Stimulated activated CD4-positive, alpha-beta T cell treated with anti-CD3 and anti-CD28 coated beads, TNF-alpha, amount 100 ng/mL, for 4 hours (primary cell): Measurements from ENCODE around the gene RCAN3.
A peak's percentile ranks its signal among the peaks of the same experiment; 100 is the strongest.

Experiments used
- DNase-seq, 3 experiments: peaks; one replicate each; pipeline ENCODE4 v3.0.0-alpha.2; 2020; ENCODE audit warnings: low read depth in 3 of 3

RCAN3 gene

DNA sequence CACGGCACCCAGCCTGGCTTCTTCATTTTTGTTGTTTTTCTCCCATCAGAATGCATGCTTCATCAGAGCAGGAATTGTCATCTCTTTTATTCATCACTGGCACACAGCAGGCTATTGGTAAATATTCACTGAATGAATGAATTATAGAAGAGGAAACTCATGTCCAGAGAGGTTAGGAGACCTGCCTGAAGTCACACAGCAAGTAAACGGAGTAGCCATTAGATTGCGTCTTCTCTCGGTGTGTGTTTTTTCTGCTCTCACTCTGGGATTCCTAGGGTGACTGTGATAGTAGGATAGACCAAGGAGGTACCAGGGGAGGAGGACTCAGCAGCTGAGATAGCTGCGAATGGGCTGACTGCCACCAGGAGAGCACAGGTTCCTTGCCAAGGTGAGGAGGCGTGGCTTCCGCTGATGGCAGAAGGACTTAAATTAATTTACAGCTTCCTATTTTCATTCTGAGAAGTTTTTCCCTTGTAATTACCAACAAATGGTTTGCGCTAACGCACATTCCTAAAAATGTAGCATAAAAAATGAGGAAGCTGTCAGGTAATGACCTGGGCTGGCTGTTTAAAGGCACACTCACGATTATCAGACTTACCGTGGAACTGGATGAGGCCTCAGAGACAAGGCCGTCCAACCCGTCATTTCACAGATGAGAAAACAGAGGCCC, 48.8 kb downstream of the RCAN3 start:
- no peak for DNase-seq

DNA sequence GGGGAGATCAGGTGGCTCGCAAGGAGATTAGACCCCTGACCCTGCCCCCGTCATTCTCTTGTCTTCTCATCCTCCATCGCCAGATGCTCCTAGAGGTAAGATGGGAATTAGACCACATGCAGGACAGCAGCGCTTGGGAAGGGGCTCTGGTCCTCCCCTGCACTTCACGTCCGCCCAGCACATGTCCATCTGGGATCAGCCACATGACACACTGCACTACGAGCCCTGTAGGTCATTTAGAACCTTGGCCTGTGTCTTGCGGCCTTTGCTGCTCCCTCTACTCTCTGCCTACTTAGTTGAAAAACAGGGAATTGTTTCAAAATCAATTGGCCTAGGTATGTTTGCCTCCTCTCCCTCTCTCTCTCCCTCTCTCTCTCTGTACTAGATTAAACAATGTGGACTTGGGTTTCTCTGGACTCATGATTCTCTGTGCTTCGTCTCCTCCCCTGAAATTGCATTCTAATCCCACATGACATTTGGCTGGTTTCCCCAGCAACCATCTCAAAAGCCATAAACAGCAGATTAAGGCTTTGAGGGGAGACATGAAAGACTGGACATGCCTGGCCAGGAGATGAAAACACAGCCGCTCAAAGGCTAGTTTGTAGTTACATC, 49.4 kb downstream of the RCAN3 start:
- DNase-seq: no peak

DNA sequence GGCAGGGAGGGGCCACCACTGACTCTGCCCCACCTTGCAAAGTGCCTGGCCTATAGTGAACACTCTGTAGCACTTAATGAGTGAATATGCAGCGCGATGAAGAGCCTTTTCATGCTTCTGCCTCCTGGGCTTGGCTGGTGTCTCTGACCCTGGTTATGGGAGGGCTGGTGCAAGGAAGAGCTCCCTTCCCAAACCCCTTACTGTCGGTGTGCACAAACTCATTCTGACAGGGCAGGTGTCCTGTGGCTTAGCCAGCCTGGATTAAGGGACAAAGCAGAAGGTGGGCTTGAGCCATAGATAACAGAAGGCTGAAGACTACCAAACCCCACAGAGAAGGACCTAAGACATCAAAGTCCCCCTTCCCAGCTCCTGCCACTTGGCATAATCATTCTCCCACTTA, 51.3 kb downstream of the RCAN3 start:
- no peak for DNase-seq

DNA sequence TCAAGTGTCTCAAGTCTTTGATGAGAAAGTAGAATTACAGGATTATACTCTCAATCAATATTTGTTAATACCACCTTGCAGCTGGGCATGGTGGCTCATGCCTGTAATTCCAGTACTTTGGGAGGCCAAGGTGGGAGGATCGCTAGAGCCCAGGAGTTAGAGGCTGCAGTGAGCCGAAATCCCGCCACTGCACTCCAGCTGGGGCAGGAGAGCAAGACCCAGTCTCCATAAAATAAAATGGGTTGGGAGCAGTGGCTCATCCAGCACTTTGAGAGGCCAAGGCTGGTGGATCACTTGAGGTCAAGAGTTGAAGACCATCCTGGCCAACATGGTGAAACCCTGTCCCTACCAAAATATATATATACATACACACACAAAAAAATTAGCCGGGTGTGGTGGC, 52.1 kb downstream of the RCAN3 start:
- no peak for DNase-seq

DNA sequence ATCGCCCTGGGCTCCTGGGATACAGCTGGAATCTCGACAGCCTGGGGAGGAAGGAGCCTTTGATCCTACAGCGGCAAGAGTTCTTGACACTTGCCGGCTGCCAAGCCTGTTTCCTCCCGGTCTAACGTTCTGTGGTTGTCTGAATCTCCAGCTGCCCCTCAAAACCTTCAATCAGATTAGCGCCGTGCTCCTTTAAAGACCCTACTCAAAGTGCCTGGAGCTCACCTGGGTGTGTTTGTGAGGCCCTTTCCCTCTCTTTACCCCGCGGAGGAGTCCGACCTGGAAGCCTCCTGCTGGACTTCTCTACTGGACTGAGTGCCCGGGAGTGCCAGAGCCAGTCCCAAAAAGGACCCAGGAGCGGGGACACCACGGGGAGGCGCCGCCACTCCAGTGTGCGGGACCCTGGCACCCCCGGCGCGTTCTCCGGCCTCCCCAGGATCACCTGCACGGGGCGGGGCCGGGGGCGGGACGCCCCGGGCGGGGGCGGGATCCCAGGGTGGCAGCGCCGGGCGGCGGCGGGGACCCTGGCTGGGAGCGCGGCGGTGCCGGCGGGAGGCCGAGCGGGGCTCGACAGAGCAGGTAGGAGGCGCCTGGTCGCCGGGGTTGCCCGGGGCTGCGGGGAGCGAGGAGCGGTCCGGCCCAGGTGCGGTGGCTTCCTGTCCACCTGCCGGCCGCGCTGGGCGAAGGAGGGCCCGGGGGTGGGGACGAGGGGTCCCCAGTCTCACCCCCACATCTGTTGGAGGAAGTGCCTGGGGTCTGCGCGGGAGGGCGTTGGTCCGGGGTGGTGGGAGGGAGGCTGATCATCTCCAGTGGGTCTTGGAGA, 53.2 kb downstream of the RCAN3 start, which contains the start of gene NCMAP:
NCMAP (plus strand) TSS at position 497 of the 823 bp plus-strand sequence. CDS start 39,344 bp downstream, outside the sequence.
- DNase-seq: peak; percentile 23 to 35 (median 26)

DNA sequence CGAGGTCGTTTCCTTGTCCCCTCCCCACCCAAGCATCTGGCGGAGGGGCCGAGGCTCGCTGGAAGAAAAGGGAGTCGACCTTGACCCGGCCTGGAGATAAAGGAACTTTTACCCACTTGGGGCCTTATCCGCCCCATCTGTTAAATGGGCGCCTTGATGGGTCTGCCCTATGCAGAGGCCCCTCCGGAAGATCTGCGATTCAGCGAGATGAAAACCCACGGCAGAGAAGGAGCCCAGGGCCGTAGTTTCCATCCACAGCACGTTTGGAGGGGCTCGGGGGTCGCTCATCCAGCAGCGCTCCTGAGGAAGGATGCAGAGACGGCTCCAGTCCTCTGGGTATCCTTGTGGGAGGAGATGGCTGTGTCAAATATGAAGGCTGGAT, 53.8 kb downstream of the RCAN3 start:
- DNase-seq: no peak

DNA sequence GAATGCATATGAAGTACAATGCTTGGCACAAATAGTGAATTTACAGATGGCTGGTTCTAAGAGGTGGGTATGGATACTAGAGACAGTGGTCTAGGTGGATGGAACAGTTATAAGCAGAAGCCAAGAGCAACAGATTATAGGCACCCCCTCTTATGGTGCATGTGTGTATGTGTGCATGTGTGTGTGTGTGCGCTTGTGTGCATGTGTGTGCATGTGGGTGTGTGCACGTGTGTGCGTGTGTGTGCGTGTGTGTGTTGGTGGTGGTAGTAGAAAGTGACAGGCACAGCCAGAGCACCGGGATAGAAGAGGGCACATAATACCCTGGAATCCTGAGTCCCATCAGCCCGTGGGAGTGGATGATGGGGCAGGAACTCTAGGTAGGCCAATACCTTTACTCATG, 54.6 kb downstream of the RCAN3 start:
- DNase-seq: no peak

DNA sequence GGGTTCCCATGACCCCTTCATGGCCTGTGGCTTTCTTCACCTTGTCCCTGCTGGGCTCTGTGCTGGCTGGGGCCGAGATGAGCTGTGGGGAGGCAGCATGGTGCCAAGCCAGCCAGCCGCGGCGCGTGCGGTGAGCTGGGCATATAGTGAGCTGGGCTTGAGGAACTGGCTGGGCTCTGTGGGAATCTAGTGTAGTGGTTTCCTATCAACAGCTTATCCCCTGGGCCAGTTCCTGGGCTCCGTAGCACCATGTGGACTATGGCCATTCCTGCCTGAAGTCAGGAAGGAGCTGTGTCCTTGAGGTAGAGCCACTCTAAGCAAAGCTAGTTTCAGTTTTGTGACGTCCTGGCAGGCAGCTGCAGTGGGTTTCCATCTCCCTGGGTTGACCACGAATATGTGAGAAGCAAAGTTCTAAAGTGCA, 55.1 kb downstream of the RCAN3 start:
- DNase-seq: no peak

DNA sequence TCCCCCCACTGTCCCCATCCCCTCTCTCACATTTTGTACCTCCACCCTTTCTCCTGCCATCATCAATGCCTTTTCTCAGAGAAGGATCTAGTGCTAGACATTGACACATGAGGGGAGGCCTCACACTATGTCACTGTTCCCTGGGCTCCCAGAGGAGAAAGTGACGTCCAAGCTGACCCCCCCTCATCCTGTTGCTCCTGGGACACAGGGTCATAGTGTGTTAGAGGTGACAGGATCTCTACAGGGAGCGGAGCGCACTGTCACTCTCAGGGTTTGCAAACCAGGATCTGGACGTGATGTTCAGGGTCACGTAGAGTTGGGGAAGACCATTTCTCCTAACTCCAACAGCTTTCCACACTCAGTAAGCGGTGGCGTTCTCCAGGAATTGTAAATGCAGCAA, 55.8 kb downstream of the RCAN3 start:
- DNase-seq: no peak

DNA sequence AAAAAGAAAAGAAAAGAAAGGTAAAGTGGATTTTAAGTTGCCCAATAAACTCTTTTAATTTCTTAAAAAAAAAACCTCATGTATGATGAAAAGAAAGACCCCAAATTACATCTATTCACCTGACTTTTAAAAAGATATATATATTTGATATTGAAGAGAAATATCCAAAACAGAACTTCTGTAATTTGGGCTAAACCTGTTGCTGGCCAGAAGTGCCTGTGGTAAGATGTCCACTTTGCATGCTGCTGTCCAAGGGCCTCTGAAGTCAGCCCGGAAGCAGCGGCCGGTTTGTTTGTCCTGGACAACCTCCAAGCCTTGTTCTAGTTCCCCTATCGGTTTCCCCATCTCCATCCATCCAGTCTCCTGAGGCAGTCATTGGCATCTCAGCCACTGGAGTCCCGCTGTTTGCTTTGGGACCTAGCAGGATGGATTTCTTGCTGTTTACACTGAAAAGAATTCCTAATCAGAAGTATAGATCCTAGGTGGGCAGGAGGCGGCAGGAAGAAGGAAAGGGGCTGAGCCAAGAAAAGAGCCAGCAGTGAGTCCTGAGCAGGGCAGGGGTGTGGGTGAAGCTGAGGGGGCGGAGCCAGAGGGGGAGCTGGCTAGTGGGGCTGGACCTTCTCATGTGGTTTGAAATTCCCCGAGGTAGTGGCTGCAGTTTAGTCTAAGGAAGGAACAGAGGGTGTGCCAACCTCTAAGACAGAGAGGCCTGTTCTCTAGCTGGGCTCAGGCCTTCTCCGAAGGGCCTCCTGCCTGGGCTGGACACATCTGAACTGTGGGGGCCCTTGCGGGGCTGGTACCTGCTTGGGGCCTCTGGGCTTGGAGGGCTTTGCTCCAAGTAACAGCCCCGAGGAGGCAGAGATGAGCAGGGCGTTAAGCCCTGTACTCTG, 56.5 kb downstream of the RCAN3 start:
- no peak for DNase-seq

DNA sequence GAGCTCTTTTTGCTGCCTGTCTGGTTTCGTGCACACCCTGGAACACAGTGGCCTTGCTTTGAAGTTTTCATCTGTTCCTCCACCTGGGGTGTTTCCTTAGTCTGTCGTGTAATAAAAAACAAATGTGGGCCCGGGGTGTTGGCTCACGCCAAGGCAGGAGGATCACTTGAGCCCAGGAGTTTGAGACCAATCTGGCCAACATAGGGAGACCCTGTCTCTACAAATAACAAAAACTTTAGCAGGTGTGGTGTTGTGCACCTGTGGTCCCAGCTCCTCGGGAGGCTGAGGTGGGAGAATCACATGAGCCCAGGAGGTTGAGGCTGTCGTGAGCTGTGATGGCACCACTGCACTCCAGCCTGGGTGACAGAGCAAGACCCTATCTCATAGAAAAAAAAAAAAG, 57.7 kb downstream of the RCAN3 start:
- no peak for DNase-seq

DNA sequence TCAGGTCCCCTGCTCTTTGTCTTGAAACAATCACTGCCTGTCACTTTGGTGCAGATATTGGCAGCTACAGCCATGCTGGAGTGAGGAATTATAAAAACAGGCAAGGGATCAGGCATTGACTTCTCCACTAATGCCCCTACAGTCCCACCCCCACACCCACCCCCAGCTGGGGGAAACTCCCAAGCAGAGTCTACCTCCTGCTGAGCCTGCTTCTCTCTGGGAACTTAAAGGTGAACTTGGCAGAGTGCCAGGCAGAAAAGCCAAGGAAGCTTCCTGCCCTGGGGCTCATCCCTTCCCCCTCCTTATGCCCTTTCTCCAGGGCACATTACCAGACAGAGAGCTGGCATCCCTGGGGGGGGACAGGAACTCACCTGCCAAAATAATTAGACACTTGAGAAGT, 60.0 kb downstream of the RCAN3 start:
- DNase-seq: no peak

DNA sequence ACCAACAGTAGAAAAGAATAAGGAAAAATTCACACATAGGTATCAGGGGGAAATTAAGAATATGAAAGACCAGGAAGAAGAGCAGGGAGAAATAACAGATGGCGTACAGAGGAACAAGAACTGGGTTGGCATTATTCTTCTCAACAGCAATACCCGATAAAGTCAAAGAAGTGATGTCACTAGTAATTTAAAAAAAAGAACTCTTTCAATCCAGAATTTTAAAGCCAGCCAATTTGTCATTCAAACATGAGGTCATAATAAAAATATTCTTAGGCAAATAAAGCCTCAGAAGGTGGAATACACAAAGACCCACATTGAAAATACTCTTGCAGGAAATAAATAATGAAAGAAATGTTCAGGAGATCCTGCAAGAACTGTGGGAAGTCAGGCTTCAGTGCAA, 62.1 kb downstream of the RCAN3 start:
- DNase-seq: no peak

DNA sequence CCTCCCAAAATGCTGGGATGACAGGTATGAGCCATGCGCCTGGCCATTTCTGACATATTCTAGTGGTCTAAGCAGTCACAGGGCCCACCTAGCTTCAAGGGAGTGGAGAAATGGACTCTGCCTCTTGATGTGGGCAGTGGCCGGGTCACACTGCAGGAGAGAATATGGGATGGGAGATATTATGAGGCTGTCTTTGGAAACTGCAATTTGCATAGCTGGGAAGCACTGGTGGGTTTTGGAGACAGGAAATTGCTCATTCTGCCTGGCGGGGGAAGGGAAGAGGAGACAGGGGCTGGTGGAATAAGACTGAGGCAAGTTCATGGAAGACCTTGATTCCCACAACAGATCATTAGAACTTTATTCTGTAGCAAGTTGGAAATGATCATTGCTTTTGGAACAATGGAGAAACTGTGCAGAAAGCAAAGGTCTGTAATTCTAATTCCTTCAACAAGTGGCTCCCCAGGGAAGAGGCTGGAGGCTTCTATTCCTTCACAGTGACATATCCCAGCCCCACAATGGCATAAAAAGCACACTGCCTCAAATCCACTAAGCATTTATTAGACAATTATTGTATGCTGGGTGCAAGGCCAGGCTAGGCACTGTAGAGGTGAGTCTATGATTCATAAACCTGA, 63.7 kb downstream of the RCAN3 start:
- no peak for DNase-seq

DNA sequence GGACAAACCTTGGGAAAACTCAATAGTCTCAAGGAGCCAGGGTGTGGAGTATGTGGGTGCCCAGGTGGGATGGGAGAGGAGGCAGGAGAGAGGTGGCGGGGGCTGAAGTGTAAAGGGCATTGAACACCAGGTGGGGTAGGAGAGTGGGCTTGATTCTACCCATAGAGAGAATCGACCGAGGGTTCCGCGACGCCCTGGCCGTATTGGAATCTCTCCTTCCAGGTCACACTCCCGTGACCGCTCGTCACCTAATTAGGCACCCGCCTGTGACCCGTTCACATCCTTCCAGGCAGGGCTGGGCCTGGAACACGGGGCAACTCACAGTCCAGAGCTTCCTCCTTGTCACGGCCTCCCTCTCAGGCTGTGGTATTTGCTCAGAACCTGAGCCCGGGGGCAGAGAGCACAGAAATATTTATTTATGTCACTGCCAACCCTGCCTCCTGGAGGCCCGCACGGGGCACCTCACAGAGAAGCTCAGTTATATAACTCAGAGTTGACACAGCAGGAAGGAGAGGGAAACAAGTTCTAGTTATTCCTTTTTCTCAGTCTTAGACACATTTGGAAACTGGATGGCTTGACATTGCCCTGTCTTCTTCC, 65.3 kb downstream of the RCAN3 start:
- no peak for DNase-seq

DNA sequence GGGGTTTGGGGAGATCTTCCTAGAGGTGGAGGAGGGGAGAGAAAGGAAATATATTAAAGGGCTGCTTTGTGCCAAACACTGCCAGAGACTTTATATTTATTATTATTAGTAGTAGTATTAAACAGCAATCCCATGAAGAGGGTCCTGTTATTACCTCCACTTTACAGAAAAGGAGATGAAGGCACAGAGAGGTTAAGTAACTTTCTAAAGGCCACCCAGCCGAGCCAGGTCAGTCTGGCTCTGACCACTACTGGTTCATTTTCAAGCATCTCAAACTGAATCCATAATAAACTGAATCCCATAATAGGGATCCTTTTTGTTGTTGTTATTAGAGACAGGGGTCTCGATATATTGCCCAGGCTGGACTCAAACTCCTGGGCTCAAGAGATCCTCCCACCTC, 65.8 kb downstream of the RCAN3 start:
- DNase-seq: no peak

DNA sequence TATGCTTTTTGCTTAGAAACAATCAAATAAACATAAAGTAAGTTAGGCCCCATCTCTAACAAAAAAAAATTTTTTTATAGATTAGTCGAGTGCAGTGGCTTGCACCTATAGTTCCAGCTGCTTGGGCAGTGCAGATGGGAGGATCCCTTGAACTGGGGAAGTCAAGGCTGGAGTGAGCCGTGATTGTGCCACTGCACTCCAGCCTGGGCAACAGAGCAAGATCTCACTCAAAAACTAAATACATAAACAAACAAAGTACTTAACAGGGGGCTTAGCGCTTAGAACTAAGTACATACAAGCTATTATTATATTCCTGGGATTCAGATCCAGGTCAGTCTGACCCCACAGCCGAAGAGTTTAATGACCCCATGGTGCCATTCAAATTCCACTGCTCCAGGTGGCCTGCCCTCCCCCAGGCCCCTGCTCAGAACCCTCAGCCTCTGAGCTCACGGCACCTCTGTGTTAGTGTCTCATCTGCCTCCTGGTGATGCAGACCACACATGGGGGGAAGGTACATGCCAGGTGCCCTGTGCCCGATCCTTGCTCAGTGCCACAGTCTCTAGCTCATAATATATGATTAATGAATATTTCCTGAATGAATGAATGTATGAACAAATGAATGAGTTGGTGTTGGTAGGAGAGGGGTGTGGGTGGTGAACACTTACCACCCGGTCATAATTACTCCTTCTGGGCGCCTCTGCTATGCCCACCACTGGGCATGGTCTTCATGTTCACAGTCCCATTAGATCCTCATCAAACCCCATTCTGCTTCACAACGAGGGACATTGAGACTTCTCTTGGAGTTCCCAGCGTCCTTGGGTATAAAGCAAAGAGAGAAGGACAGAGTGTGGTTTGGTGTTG, 67.9 kb downstream of the RCAN3 start:
- no peak for DNase-seq

DNA sequence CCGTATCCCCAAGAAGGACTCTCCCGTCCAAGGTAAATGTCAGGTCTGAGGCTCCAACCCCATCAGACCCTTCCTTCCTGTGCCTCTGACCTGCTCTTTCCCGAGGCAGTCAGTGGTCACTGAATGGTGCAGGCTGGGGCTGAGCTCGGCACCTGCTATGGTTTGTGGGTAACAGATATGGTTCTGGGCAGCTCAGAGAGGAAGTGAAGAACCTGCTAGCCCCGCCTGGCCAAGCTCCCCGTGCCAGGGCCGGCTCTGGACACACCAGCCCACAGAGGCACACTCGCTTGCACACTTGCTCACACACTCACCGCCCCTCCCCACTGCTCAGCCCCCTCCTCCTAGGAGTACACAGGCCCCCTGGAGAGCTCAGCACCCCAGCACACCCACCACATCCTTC, 69.7 kb downstream of the RCAN3 start:
- no peak for DNase-seq

DNA sequence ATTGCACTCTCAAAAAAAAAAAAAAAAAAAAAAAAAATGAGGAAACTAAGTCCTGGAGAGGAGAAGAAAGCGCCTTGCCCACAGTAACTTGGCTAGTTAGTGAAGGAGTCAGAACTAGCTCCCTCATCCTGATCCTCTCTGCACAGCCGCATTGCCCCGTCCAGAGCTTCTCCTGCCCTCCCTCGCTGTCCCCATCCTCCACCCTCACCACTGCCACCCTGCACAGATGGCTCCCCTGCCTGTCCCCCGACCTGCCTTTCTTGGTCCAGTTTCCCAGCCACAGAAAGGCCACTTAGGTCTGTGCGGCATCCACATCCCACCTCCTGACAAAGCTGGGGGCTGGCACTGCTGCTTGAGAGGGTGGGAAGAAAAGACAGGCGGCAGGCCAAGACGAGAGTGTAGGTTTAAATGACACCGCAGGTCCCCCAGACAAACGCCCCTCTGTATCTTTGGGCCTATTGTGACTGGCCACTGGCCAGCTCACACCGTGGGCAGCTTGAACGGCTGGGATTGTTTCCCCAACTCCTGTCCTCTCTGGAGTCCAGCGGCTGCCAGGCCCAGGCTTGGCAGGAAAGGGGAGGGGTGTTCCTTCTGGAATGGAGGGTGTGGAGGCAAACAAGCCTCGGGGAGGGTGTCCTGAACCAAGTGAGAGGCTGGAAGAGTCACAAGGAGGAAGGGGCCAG, 73.4 kb downstream of the RCAN3 start:
- no peak for DNase-seq
